Fibroblast of pulmonary artery (primary cell): ENCODE results near the gene SLC35F3.

Experiments
- DNase-seq: peaks from one replicate; pipeline ENCODE4 v3.0.0-alpha.2; 2010; ENCODE audit warnings: low read depth
- H3K4me3 ChIP-seq: replicated peaks from 2 replicates; pipeline ENCODE4 v1.5.1; 2011; ENCODE audit warnings: low read depth, mild to moderate bottlenecking, control low read depth, low read length, moderate library complexity
- CTCF ChIP-seq: IDR thresholded peaks from 2 replicates; pipeline ENCODE4 v1.5.1; 2011; ENCODE audit warnings: mild to moderate bottlenecking, control low read depth, low read length, inconsistent platforms; ENCODE audit errors: missing control alignments

Gene SLC35F3

GRCh38 chr1:234140388-234140787 is 235.9 kb downstream of the SLC35F3 start:
- no peak for DNase-seq
- H3K4me3 ChIP-seq = no peak overlapping the region
- no peak for TF ChIP-seq CTCF

GRCh38 chr1:234141006-234141405 is 236.5 kb downstream of the SLC35F3 start:
- TF ChIP-seq CTCF = no peak
- no peak overlapping the region for H3K4me3 ChIP-seq
- DNase-seq = no peak

GRCh38 chr1:234143681-234144080 is 239.2 kb downstream of the SLC35F3 start:
- no peak overlapping the region for H3K4me3 ChIP-seq
- no peak for TF ChIP-seq CTCF
- DNase-seq = no peak

- DNase-seq = no peak
- H3K4me3 ChIP-seq = no peak overlapping the region
- no peak for TF ChIP-seq CTCF
Measured at GRCh38 chr1:234144901-234145300, 240.4 kb downstream of the SLC35F3 start.

GRCh38 chr1:234148350-234148749 is 243.9 kb downstream of the SLC35F3 start:
- H3K4me3 ChIP-seq = no peak overlapping the region
- TF ChIP-seq CTCF = no peak
- no peak for DNase-seq

GRCh38 chr1:234148816-234149215 is 244.3 kb downstream of the SLC35F3 start:
- no peak overlapping the region for H3K4me3 ChIP-seq
- DNase-seq = no peak
- TF ChIP-seq CTCF = no peak

GRCh38 chr1:234149217-234149616 is 244.7 kb downstream of the SLC35F3 start:
- no peak for DNase-seq
- TF ChIP-seq CTCF = no peak
- no peak overlapping the region for H3K4me3 ChIP-seq
